B cell (primary cell): ENCODE data around the gene MLANA. TPM values are rescaled to one million over a fixed set of nuclear protein-coding genes. Genes with fewer than 3 reads are reported as not detected.

Experiments used
- ATAC-seq: fragments of 200-7000 bp; cut with Tn5 transposase; one replicate; pipeline ENCODE4 v1.10.0; 2021; ENCODE audit warnings: low read depth, mild to moderate bottlenecking, moderate number of reproducible peaks, moderate library complexity
- CTCF ChIA-PET: fragments of 350-600 bp; sonication (Branson Sonifier 250); formaldehyde crosslinking; loops from one replicate; lab custom pipeline; 2021; ENCODE audit warnings: antibody characterized with exemption, inconsistent platforms; lab: Charles Lee
- POLR2A ChIA-PET: fragments of 350-600 bp; sonication (Branson Sonifier 250); formaldehyde crosslinking; loops from one replicate; lab custom pipeline; 2021; ENCODE audit warnings: antibody characterized with exemption; lab: Charles Lee
- DNase-seq: peaks from one replicate; pipeline ENCODE4 v3.0.0; 2013
- H2AFZ ChIP-seq: 2 replicates; pipeline ENCODE4 v1.6.1; 2012; ENCODE audit warnings: mild to moderate bottlenecking, low read depth, low read length; ENCODE audit not compliant: insufficient read depth, poor library complexity, severe bottlenecking
- H3K27ac ChIP-seq, 2 donors: 1 replicate in 1 of 2; 2 replicates in 1 of 2; pipeline ENCODE4 v1.5.1; 2012 to 2013; ENCODE audit warnings: low read length in 2 of 2, mild to moderate bottlenecking in 2 of 2, moderate library complexity in 1 of 2
- H3K27me3 ChIP-seq, 4 experiments: fragments of 200-600 bp in 1 of 4; sonication (generic) in 1 of 4; replicated peaks in 1 of 4; 1 replicate in 2 of 4; 2 replicates in 2 of 4; pipeline versions ENCODE4 v1.6.1 to v1.7.0; 2013 to 2016; ENCODE audit warnings: low read length in 3 of 4, mild to moderate bottlenecking in 2 of 4, mixed read lengths in 1 of 4, moderate library complexity in 1 of 4; ENCODE audit not compliant: insufficient read depth in 4 of 4, control insufficient read depth in 3 of 4; ENCODE audit errors: control extremely low read depth in 1 of 4
- H3K36me3 ChIP-seq, 2 experiments: replicated peaks in 1 of 2; 1 replicate in 1 of 2; 2 replicates in 1 of 2; pipeline versions ENCODE4 v1.6.1 to v1.7.1; 2013; ENCODE audit warnings: low read length in 1 of 2; ENCODE audit not compliant: insufficient read depth in 2 of 2, control insufficient read depth in 1 of 2; ENCODE audit errors: control extremely low read depth in 1 of 2, extremely low read depth in 1 of 2
- H3K4me1 ChIP-seq, 2 donors: fragments of 200-600 bp in 1 of 2; sonication (generic) in 1 of 2; 1 replicate in 1 of 2; 2 replicates in 1 of 2; pipeline versions ENCODE4 v1.5.1 to v1.6.1; 2013 to 2017; ENCODE audit warnings: low read length in 2 of 2; ENCODE audit not compliant: control insufficient read depth in 2 of 2, insufficient read depth in 2 of 2
- H3K4me2 ChIP-seq: replicated peaks from 2 replicates; pipeline ENCODE3; 2012; ENCODE audit warnings: mild to moderate bottlenecking, low read depth, low read length; ENCODE audit not compliant: poor library complexity, severe bottlenecking
- H3K4me3 ChIP-seq, 5 experiments: fragments of 200-600 bp in 1 of 5; sonication (generic) in 1 of 5; 1 replicate in 3 of 5; 2 replicates in 2 of 5; pipeline versions ENCODE4 v1.5.1 to v1.7.0; 2011 to 2016; ENCODE audit warnings: low read length in 4 of 5, mild to moderate bottlenecking in 4 of 5, low read depth in 2 of 5, control low read depth in 1 of 5, moderate library complexity in 1 of 5; ENCODE audit not compliant: insufficient read depth in 1 of 5; ENCODE audit errors: control extremely low read depth in 1 of 5, extremely low read depth in 1 of 5
- H3K79me2 ChIP-seq: fragments of 200-600 bp; sonication (generic); one replicate; pipeline ENCODE4 v1.6.0; 2016; ENCODE audit warnings: low read length; ENCODE audit not compliant: control insufficient read depth, insufficient read depth
- H3K9ac ChIP-seq: fragments of 200-600 bp; sonication (generic); 2 replicates; pipeline ENCODE4 v1.6.1; 2017; ENCODE audit warnings: mild to moderate bottlenecking, low read length, moderate library complexity
- H3K9me3 ChIP-seq, 3 donors: one replicate each; pipeline versions ENCODE4 v1.6.1 to v1.7.1; 2013; ENCODE audit warnings: low read length in 2 of 3; ENCODE audit not compliant: control insufficient read depth in 2 of 3, insufficient read depth in 1 of 3; ENCODE audit errors: control extremely low read depth in 1 of 3
- H4K20me1 ChIP-seq: 2 replicates; pipeline ENCODE4 v1.6.0; 2012; ENCODE audit warnings: mild to moderate bottlenecking, low read length; ENCODE audit not compliant: insufficient read depth, control insufficient read depth, poor library complexity, severe bottlenecking
- H3K27ac Mint-ChIP-seq: one replicate; pipeline ENCODE4 v1.8.0; 2021; ENCODE audit warnings: mixed read lengths
- H3K27me3 Mint-ChIP-seq: one replicate; pipeline ENCODE4 v1.8.0; 2021; ENCODE audit warnings: mixed read lengths
- H3K4me1 Mint-ChIP-seq: one replicate; pipeline ENCODE4 v1.8.0; 2021; ENCODE audit warnings: mixed read lengths
- H3K4me3 Mint-ChIP-seq: one replicate; pipeline ENCODE4 v1.8.0; 2021; ENCODE audit warnings: mixed read lengths
- H3K9me3 Mint-ChIP-seq: one replicate; pipeline ENCODE4 v1.8.0; 2022; ENCODE audit warnings: mixed read lengths; ENCODE audit not compliant: insufficient read depth
- CTCF ChIP-seq: fragments of 200-600 bp; IDR thresholded peaks from one replicate; pipeline ENCODE4 v1.8.0; 2022; ENCODE audit warnings: antibody characterized with exemption, mild to moderate bottlenecking
- EZH2 ChIP-seq: IDR thresholded peaks from 2 replicates; pipeline ENCODE4 v1.6.1; 2012; ENCODE audit warnings: borderline replicate concordance, low read depth, mild to moderate bottlenecking, moderate library complexity, low read length; ENCODE audit not compliant: insufficient read depth, poor library complexity, severe bottlenecking
- WGBS: methylation state at CpG from one replicate; pipeline ENCODE4 v1.1.5; 2013; ENCODE audit warnings: missing lambda C conversion rate; ENCODE audit not compliant: insufficient coverage; 5-methylcytosine and 5-hydroxymethylcytosine counted together
- intact Hi-C: fragments of 100-400 bp; cut with micrococcal nuclease; formaldehyde crosslinking; loops from one replicate; pipeline ENCODE4 v1.10.0; 2022
- polyA plus RNA-seq: library from polyadenylated mRNA; depleted of rRNA; stranded (reverse); fragments of >200 nt; gene quantifications from 2 replicates; pipeline ENCODE4 v1.2.3, GENCODE V29; 2012
- total RNA-seq, 2 donors: library from RNA; stranded (reverse); fragments of 120-200 nt in 1 of 2; gene quantifications; 1 replicate in 1 of 2; 2 replicates in 1 of 2; pipeline versions ENCODE4 v1.2.3 to v1.2.4, GENCODE V29; 2013 to 2022

Gene MLANA
- total and polyA plus RNA-seq, 2 donors (not counting 1 experiment from before 2014, with no cell fraction given), result not detected

- DNase-seq (no peak), ATAC-seq (no peak)
- no CpG with 5 or more reads among the region's 8 CpGs for WGBS
- Mint-ChIP-seq H3K27ac (no peak overlapping the region), H3K4me1 (peaks cover 28% of the 10 kb centered on the region), H3K27me3 (no peaks in the 10 kb centered on the region), H3K9me3 (no peaks in the 10 kb centered on the region), H3K4me3 (peak overlapping the region; percentile 23)
- no peaks in the 10 kb centered on the region for H3K36me3 ChIP-seq
- H3K27ac ChIP-seq, result no peak overlapping the region
- intact Hi-C loops, result no loop called here
- H3K9me3 ChIP-seq, result peaks cover 0 to 5% (median 2%) of the 10 kb centered on the region in 3 donors
- no peak overlapping the region for H3K9ac ChIP-seq
- no peak for TF ChIP-seq CTCF
- TF ChIP-seq EZH2, result no peak
- POLR2A ChIA-PET, result no interaction called here
- no peaks in the 10 kb centered on the region for H3K27me3 ChIP-seq
- H3K4me1 ChIP-seq, result peaks cover 14 to 23% of the 10 kb centered on the region in 2 donors
- H3K4me3 ChIP-seq, result no peak overlapping the region
- no peaks in the 10 kb centered on the region for H3K79me2 ChIP-seq
- H2AFZ ChIP-seq, result peak overlapping the region; percentile 32
- H4K20me1 ChIP-seq, result no peaks in the 10 kb centered on the region
- CTCF ChIA-PET, result interaction anchor here (1.8 kb wide), 1 partner anchor 10 kb away, joined by 6 read pairs; the partner anchor contains the start of gene ERMP1
- peak overlapping the region; percentile 43 for H3K4me2 ChIP-seq
Observed at GRCh38 chr9:5843794-5844471, 46.8 kb upstream of the MLANA start.

GRCh38 chr9:5845157-5845531, 45.5 kb upstream of the MLANA start:
- Histone ChIP-seq H3K4me3 (no peak overlapping the region), H3K36me3 (no peaks in the 10 kb centered on the region), H3K4me1 (peaks cover 14 to 23% of the 10 kb centered on the region in 2 donors), H3K4me2 (peak overlapping the region; percentile 43), H3K27ac (no peak overlapping the region), H3K27me3 (no peaks in the 10 kb centered on the region), H3K9ac (no peak overlapping the region), H2AFZ (no peak overlapping the region), H3K9me3 (peaks cover 0 to 5% (median 2%) of the 10 kb centered on the region in 3 donors), H4K20me1 (no peaks in the 10 kb centered on the region), H3K79me2 (no peaks in the 10 kb centered on the region)
- intact Hi-C loops, result no loop called here
- H3K4me1 Mint-ChIP-seq, result peaks cover 28% of the 10 kb centered on the region
- ChIA-PET CTCF (no interaction called here), POLR2A (no interaction called here)
- H3K27me3 Mint-ChIP-seq, result no peaks in the 10 kb centered on the region
- no peaks in the 10 kb centered on the region for H3K9me3 Mint-ChIP-seq
- DNase-seq (no peak), ATAC-seq (no peak)
- no peak overlapping the region for H3K4me3 Mint-ChIP-seq
- TF ChIP-seq EZH2 (no peak), CTCF (no peak)
- WGBS, result no CpG with 5 or more reads among the region's 1 CpG
- no peak overlapping the region for H3K27ac Mint-ChIP-seq
